Activated CD8-positive, alpha-beta T cell treated with anti-CD3 and anti-CD28 coated beads, Interleukin-2, amount 10 ng/mL, durations not matched to agents 7 days and 5 days (primary cell): ENCODE results near the gene PPP1CC. TPM values are rescaled to one million over a fixed set of nuclear protein-coding genes. Genes with fewer than 3 reads are reported as not detected.

Source experiments
- ATAC-seq: fragments of 150-1000 bp; cut with Tn5 transposase; one replicate; pipeline ENCODE4 v1.10.0; 2021; ENCODE audit warnings: moderate library complexity
- CTCF ChIA-PET: fragments of 350-600 bp; sonication (Branson Sonifier 250); formaldehyde crosslinking; loops from one replicate; lab custom pipeline; 2021; ENCODE audit warnings: antibody characterized with exemption; lab: Charles Lee
- POLR2A ChIA-PET: fragments of 350-600 bp; sonication (Branson Sonifier 250); formaldehyde crosslinking; loops from one replicate; lab custom pipeline; 2021; ENCODE audit warnings: antibody characterized with exemption; lab: Charles Lee
- DNase-seq: peaks from one replicate; pipeline ENCODE4 v3.0.0-alpha.2; 2020
- H3K27ac Mint-ChIP-seq: one replicate; pipeline ENCODE4 v1.8.0; 2021; ENCODE audit warnings: mild to moderate bottlenecking, mixed read lengths
- H3K27me3 Mint-ChIP-seq: one replicate; pipeline ENCODE4 v1.8.0; 2021; ENCODE audit warnings: low read depth, mixed read lengths
- H3K36me3 Mint-ChIP-seq: one replicate; pipeline ENCODE4 v1.8.0; 2021; ENCODE audit warnings: low read depth, mixed read lengths
- H3K4me1 Mint-ChIP-seq: one replicate; pipeline ENCODE4 v1.8.0; 2021; ENCODE audit warnings: low read depth, mixed read lengths
- H3K4me3 Mint-ChIP-seq: one replicate; pipeline ENCODE4 v1.8.0; 2021; ENCODE audit warnings: mild to moderate bottlenecking, mixed read lengths
- H3K9me3 Mint-ChIP-seq: one replicate; pipeline ENCODE4 v1.8.0; 2022; ENCODE audit warnings: mixed read lengths; ENCODE audit not compliant: insufficient read depth
- total RNA-seq, 2 experiments: library from RNA; stranded (reverse); gene quantifications; one replicate each; pipeline ENCODE4 v1.2.3, GENCODE V29; 2021

PPP1CC gene
- total RNA-seq, 2 experiments from 2014 or later: 162 to 179 TPM

- ChIA-PET CTCF (interaction anchor here (0.8 to 1.7 kb wide), 26 partner anchors 8 to 184 kb away, joined by 3 to 12 read pairs (median 4); partner anchors contain the start of gene TCTN1), POLR2A (interaction anchor here (1.2 kb wide), 1 partner anchor 9 kb away, joined by 3 read pairs; the partner anchor contains the start of gene HVCN1)
- Mint-ChIP-seq H3K27me3 (no peaks in the 10 kb centered on the region), H3K9me3 (no peaks in the 10 kb centered on the region), H3K27ac (peak overlapping the region; percentile 78), H3K4me1 (peaks cover 23% of the 10 kb centered on the region), H3K4me3 (no peak overlapping the region), H3K36me3 (no peaks in the 10 kb centered on the region)
- peak; percentile 92 for DNase-seq
- peak; percentile 100 for ATAC-seq
These were observed 44.4 kb downstream of the PPP1CC start for GRCh38 chr12:110698171-110698902.

DNA sequence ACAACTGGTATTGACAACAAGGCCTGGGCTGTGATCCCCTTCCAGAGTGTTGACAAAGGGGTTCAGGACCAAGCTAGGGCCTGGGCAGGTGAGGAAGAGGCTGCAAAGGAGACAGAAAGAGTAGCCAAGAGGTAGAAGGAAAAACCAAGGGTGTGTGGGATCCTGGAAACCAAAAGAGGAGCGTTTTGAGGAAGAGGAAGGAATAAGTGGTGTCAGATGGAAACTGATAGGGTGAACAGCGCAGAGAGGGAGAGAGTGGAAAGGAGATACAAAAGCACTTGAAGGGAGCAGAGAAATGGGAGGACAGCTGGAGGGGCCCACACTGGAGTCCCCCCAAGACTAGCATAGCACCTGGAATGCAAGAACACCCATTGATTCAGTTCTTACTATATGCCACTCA lies 45.5 kb downstream of the PPP1CC start:
- H3K27me3 Mint-ChIP-seq: no peaks in the 10 kb centered on the region
- ATAC-seq (no peak), DNase-seq (no peak)
- ChIA-PET CTCF (interaction anchor here (0.8 to 1.7 kb wide), 23 partner anchors 7 to 145 kb away, joined by 3 to 12 read pairs (median 4); partner anchors contain the start of gene TCTN1), POLR2A (interaction anchor here (0.6 to 1.2 kb wide), 2 partner anchors 8 to 18 kb away, joined by 3 read pairs; partner anchors contain the start of gene HVCN1)
- H3K4me3 Mint-ChIP-seq: no peak overlapping the region
- H3K4me1 Mint-ChIP-seq: peaks cover 23% of the 10 kb centered on the region
- H3K27ac Mint-ChIP-seq: no peak overlapping the region
- no peaks in the 10 kb centered on the region for H3K9me3 Mint-ChIP-seq
- no peaks in the 10 kb centered on the region for H3K36me3 Mint-ChIP-seq

DNA sequence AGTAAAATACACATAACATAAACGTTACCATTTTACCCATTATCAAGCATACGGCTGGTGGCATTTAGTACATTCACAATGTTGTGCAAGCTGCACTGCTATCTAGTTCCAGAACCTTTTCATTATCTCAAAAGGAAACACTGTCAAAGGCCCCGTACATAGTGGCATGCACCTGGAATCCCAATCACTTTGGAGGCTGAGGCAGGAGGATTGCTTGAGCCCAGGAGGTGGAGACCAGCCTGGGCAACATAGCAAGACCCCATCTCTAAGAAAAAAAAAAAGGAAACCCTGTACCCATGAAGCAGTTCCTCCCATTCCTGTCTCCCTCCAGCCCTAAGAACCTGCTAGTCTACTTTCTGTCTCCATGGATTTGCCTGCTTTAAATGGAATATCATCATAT lies 46.4 kb downstream of the PPP1CC start:
- H3K27me3 Mint-ChIP-seq: no peaks in the 10 kb centered on the region
- no peak overlapping the region for H3K27ac Mint-ChIP-seq
- no peak for ATAC-seq
- ChIA-PET POLR2A (no interaction called here), CTCF (interaction anchor here (1.3 kb wide), 1 partner anchor 95 kb away, joined by 5 read pairs; no protein-coding TSS in a partner anchor)
- no peaks in the 10 kb centered on the region for H3K9me3 Mint-ChIP-seq
- H3K4me3 Mint-ChIP-seq: no peak overlapping the region
- H3K4me1 Mint-ChIP-seq: peaks cover 32% of the 10 kb centered on the region
- H3K36me3 Mint-ChIP-seq: no peaks in the 10 kb centered on the region
- no peak for DNase-seq

GRCh38 chr12:110694330-110694901 lies 48.3 kb downstream of the PPP1CC start:
- no peaks in the 10 kb centered on the region for H3K27me3 Mint-ChIP-seq
- CTCF ChIA-PET: interaction anchor here (1.7 kb wide), 1 partner anchor 10 kb away, joined by 4 read pairs; no protein-coding TSS in a partner anchor
- DNase-seq (no peak), ATAC-seq (no peak)
- POLR2A ChIA-PET: interaction anchor here (1.0 kb wide), 1 partner anchor 226 kb away, joined by 3 read pairs; the partner anchor contains the start of genes FAM216A and GPN3
- no peaks in the 10 kb centered on the region for H3K9me3 Mint-ChIP-seq
- H3K4me1 Mint-ChIP-seq: peaks cover 46% of the 10 kb centered on the region
- H3K36me3 Mint-ChIP-seq: no peaks in the 10 kb centered on the region
- no peak overlapping the region for H3K27ac Mint-ChIP-seq
- no peak overlapping the region for H3K4me3 Mint-ChIP-seq

- ChIA-PET POLR2A (interaction anchor here (1.0 kb wide), 1 partner anchor 225 kb away, joined by 3 read pairs; the partner anchor contains the start of genes FAM216A and GPN3), CTCF (interaction anchor here (0.6 to 2.4 kb wide), 4 partner anchors 11 to 243 kb away, joined by 3 to 7 read pairs (median 4); partner anchors contain the start of gene ARPC3)
- Mint-ChIP-seq H3K36me3 (no peaks in the 10 kb centered on the region), H3K4me1 (peaks cover 48% of the 10 kb centered on the region), H3K9me3 (no peaks in the 10 kb centered on the region), H3K4me3 (no peak overlapping the region), H3K27ac (no peak overlapping the region), H3K27me3 (no peaks in the 10 kb centered on the region)
- ATAC-seq (no peak), DNase-seq (no peak)
These were observed 49.0 kb downstream of the PPP1CC start for GRCh38 chr12:110693731-110694130.

DNA sequence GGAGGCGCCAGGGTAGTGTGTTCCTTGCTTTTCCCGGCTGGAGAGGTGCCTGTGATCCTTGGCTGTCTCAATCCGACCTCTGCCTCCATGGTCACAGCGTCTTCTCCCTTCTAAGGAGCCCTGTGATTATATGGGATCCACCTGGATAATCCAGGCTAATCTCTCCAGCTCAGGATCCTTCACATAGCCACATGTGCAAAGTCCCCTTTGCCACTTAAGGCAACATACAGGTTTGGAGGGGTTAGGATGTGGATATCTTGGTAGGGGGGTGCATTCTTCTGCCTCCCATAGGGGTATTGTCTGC lies 52.6 kb downstream of the PPP1CC start:
- ChIA-PET CTCF (interaction anchor here (0.8 to 1.4 kb wide), 4 partner anchors 8 to 240 kb away, joined by 3 to 5 read pairs (median 3); partner anchors contain the start of gene ARPC3), POLR2A (interaction anchor here (0.6 to 1.9 kb wide), 8 partner anchors 11 to 240 kb away, joined by 3 to 7 read pairs (median 4); partner anchors contain the start of gene ARPC3)
- Mint-ChIP-seq H3K27ac (peak overlapping the region; percentile 98), H3K4me1 (peaks cover 59% of the 10 kb centered on the region), H3K9me3 (no peaks in the 10 kb centered on the region), H3K4me3 (peak overlapping the region; percentile 87), H3K36me3 (peaks cover 19% of the 10 kb centered on the region), H3K27me3 (no peaks in the 10 kb centered on the region)
- ATAC-seq: no peak
- DNase-seq: no peak

DNA sequence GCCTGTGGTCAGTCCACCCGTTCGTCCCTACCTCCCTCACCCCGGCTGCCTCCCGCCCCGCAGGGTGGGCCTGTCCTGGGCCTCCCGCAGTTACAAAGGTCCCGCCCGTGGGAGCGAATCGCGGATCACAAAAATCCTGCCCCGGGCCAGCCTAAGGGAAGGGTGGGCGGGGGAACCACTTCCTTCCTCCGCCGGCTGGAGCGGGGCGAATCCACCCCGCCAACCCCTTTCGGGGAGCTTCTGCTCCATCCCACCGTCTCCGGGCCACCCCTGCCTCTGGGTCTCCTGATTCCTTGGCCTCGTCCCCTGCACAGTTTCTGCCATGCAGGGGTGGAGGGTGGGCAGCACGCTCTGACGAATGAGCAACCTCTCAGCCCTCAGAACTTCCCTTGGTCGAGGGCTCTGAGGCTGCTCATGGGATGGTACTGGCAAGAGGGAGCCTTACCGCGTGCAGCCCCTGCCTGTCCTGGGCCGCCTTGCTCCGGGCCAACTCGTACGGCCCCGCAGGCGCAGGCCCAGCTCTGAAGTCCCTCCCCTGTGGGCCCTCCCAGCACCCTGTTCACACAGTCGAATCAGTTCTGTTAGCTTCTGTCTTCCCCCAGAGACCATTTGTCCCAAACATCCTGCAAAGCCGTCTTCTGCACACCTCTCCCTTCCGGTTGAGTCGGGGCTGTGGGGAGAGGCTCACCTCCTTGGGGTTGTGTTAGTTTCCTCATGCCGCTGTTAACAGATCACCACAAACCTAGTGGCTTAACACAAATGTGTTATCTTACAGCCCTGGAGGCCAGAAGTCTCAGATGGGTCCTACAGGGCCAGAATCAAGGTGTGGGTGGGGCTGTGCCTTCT lies 53.2 kb downstream of the PPP1CC start:
- CTCF ChIA-PET: interaction anchor here (0.7 to 1.4 kb wide), 5 partner anchors 8 to 240 kb away, joined by 3 to 5 read pairs (median 3); partner anchors contain the start of gene ARPC3
- Mint-ChIP-seq H3K9me3 (peaks cover 3% of the 10 kb centered on the region), H3K27ac (peak overlapping the region; percentile 98), H3K36me3 (peaks cover 25% of the 10 kb centered on the region), H3K4me1 (peaks cover 62% of the 10 kb centered on the region), H3K27me3 (no peaks in the 10 kb centered on the region), H3K4me3 (peak overlapping the region; percentile 87)
- POLR2A ChIA-PET: interaction anchor here (0.5 to 1.9 kb wide), 12 partner anchors 8 to 241 kb away, joined by 3 to 7 read pairs (median 4); partner anchors contain the start of gene ARPC3
- ATAC-seq: peak; percentile 86
- DNase-seq: peak; percentile 85

DNA sequence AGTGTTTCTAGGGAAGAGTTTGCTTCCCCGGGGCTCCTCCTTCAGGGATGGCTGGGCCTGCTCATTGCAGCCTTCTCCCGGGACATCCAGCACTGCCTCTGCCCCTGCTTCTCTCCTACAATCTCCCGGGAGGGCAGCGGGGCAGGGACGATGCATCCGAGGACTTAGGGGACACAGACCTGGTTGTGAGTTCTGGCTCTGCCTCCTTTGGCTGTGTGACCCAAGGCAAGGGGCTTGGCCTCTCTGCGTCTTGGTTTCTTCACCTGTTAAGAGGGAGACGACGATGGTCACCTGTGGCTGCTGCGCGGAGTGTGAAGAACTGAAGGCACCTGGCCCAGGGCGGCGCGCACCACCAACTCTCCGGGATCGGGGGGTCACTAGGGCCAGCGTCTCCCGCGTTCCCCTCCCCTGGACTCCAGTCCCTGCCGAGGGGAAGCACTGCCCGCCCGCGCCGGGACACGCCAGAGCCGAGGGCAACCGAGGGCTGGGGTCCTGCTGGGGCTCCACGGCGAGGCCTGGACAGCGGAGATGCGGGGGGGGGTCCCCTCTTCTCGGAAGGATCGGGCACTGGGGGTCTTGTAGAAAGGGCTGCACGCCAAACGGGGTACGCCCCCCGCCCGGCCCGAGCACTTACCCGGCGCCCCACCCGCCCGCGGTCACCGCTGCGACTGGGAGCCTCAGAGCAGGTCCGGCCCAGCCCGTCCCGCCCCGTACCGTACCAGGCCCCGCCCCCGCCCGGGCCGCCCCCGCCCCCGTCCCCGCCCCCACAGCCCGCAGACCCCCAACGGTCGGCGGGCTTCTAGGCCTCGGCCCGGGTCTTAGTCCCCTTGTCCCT lies 54.0 kb downstream of the PPP1CC start, which contains the start of gene HVCN1:
Gene HVCN1, minus strand, starts transcription at position 670 of the 835 bp plus-strand sequence. CDS start 5,870 bp downstream, outside the sequence.
- H3K27ac Mint-ChIP-seq: peak within 1 kb of the TSS; percentile 98
- DNase-seq: peak; percentile 65
- ChIA-PET CTCF (interaction anchor here (1.3 kb wide), 1 partner anchor 10 kb away, joined by 3 read pairs; no protein-coding TSS in a partner anchor), POLR2A (interaction anchor here (0.5 to 1.9 kb wide), 5 partner anchors 9 to 225 kb away, joined by 3 to 7 read pairs (median 4); no protein-coding TSS in a partner anchor)
- peaks cover 31% of the 10 kb centered on the region for H3K36me3 Mint-ChIP-seq
- H3K4me1 Mint-ChIP-seq: peaks cover 58% of the 10 kb centered on the region
- H3K9me3 Mint-ChIP-seq: peaks cover 3% of the 10 kb centered on the region
- no peaks in the 10 kb centered on the region for H3K27me3 Mint-ChIP-seq
- ATAC-seq: peak; percentile 73
- H3K4me3 Mint-ChIP-seq: peak within 1 kb of the TSS; percentile 87

DNA sequence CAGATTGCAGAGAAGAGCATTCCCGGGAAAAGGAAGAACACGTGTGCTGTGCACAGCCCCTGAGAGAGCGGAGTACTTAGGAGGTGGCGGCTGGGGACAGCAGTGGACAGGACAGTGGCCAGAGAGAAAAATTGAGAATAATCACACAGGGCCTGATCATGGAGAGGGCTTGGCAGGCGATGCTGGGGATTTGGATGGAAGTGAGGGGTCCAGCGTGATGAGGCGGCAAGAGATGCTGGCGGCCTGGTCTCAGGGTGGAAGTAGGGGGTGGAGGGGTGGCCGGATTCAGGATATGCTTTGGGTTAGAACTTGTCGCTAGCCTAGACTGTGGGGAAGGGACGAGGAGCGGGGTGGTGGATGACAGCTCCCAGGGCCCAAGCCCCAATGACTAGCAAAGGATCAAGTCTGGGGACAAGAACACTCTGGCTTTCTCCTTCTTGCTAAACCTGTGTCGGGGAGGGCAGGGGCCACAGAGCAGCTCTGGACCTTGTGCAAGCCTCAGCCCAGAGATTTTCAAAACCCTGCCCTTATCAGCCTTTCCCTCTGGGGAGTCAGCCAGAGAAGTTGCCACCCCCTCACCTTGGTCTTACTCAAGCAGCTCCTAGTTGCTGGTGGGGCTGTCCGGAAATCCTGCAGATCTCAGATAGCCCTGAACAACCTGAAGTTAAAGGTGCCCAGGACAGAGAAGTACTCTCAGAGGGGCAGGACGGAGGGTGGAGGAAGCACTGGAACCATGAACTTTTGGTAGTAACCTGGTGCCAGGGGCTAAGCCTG lies 55.1 kb downstream of the PPP1CC start:
- peak overlapping the region; percentile 87 for H3K4me3 Mint-ChIP-seq
- DNase-seq (no peak), ATAC-seq (no peak)
- POLR2A ChIA-PET: no interaction called here
- H3K9me3 Mint-ChIP-seq: peaks cover 3% of the 10 kb centered on the region
- peak overlapping the region; percentile 85 for H3K27ac Mint-ChIP-seq
- peaks cover 39% of the 10 kb centered on the region for H3K36me3 Mint-ChIP-seq
- no peaks in the 10 kb centered on the region for H3K27me3 Mint-ChIP-seq
- H3K4me1 Mint-ChIP-seq: peaks cover 57% of the 10 kb centered on the region
- CTCF ChIA-PET: no interaction called here
